Measurements from ENCODE around the gene TRIOBP. TPM values are rescaled to one million over a fixed set of nuclear protein-coding genes. Genes with fewer than 3 reads are reported as not detected.

Gene TRIOBP
- total RNA-seq, 1 donor from 2014 or later, result 103 TPM

- peak; percentile 95 for DNase-seq (ENCODE audit: extremely low spot score, unreplicated experiment)
- Mint-ChIP-seq H3K27ac (ENCODE audit: unreplicated experiment) (peak overlapping the region; percentile 84), H3K9me3 (ENCODE audit: unreplicated experiment) (no peaks in the 10 kb centered on the region), H3K4me3 (ENCODE audit: unreplicated experiment) (peak overlapping the region; percentile 82), H3K4me1 (ENCODE audit: unreplicated experiment) (peaks cover 54% of the 10 kb centered on the region), H3K36me3 (ENCODE audit: unreplicated experiment) (no peaks in the 10 kb centered on the region), H3K27me3 (ENCODE audit: unreplicated experiment) (no peaks in the 10 kb centered on the region)
- no peak for TF ChIP-seq CTCF (IDR thresholded peaks at IDR 0.05)
Measured at GRCh38 chr22:37804881-37805809, 108.3 kb downstream of the TRIOBP start.

DNA sequence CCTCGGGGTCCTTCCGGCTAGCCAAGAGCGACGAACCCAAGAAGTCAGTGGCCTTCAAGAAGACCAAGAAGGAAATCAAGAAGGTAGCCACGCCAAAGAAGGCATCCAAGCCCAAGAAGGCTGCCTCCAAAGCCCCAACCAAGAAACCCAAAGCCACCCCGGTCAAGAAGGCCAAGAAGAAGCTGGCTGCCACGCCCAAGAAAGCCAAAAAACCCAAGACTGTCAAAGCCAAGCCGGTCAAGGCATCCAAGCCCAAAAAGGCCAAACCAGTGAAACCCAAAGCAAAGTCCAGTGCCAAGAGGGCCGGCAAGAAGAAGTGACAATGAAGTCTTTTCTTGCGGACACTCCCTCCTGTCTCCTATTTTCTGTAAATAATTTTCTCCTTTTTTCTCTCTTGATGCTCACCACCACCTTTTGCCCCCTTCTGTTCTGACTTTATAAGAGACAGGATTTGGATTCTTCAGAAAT, 109.0 kb downstream of the TRIOBP start:
- Mint-ChIP-seq H3K27me3 (ENCODE audit: unreplicated experiment) (no peaks in the 10 kb centered on the region), H3K27ac (ENCODE audit: unreplicated experiment) (peak overlapping the region; percentile 84), H3K4me3 (ENCODE audit: unreplicated experiment) (peak overlapping the region; percentile 82), H3K9me3 (ENCODE audit: unreplicated experiment) (no peaks in the 10 kb centered on the region), H3K4me1 (ENCODE audit: unreplicated experiment) (peaks cover 54% of the 10 kb centered on the region), H3K36me3 (ENCODE audit: unreplicated experiment) (no peaks in the 10 kb centered on the region)
- no peak for TF ChIP-seq CTCF (IDR thresholded peaks at IDR 0.05)
- no peak for DNase-seq (ENCODE audit: extremely low spot score, unreplicated experiment)

DNA sequence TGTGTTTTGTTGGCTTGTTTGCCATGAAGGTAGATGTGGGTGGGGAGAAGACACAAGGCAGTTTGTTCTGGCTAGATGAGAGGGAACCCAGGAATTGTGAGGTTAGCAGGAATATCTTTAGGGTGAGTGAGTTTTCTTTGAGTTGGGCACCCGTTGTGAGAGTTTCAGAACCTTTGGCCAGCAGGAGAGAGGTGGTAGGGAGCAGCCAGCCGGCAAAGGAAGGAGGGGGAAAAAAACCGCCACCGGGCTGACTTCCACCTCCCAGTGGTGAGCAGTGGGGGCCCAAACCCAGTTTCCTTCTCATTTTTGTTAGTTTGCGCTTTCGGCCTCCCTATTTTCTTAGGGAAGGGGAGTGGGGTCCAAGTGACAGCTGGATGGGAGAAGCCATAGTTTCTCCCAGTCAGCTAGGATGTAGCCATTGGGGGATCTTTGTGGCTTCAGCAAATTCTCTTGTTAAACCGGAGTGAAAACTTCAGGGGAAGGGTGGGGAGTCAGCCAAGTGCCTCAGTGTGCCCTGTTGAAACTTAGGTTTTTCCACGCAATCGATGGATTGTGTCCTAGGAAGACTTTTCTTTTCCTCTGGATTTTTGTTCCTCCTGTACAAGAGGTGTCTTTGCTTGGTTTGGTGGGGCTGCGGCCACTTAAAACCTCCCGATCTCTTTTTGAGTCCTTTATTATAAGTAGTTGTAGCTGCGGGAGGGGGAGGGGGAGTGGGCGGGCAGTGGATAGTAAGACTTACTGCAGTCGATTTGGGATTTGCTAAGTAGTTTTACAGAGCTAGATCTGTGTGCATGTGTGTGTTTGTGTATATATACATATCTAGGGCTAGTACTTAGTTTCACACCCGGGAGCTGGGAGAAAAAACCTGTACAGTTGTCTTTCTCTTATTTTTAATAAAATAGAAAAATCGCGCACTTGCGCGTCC, 109.8 kb downstream of the TRIOBP start:
- H3K9me3 Mint-ChIP-seq (ENCODE audit: unreplicated experiment), result no peaks in the 10 kb centered on the region
- H3K4me1 Mint-ChIP-seq (ENCODE audit: unreplicated experiment), result peaks cover 54% of the 10 kb centered on the region
- no peaks in the 10 kb centered on the region for H3K27me3 Mint-ChIP-seq (ENCODE audit: unreplicated experiment)
- peak overlapping the region; percentile 84 for H3K27ac Mint-ChIP-seq (ENCODE audit: unreplicated experiment)
- H3K4me3 Mint-ChIP-seq (ENCODE audit: unreplicated experiment), result peak overlapping the region; percentile 82
- no peaks in the 10 kb centered on the region for H3K36me3 Mint-ChIP-seq (ENCODE audit: unreplicated experiment)
- no peak for TF ChIP-seq CTCF (IDR thresholded peaks at IDR 0.05)
- DNase-seq (ENCODE audit: extremely low spot score, unreplicated experiment), result no peak

- H3K36me3 Mint-ChIP-seq (ENCODE audit: unreplicated experiment), result no peaks in the 10 kb centered on the region
- H3K27me3 Mint-ChIP-seq (ENCODE audit: unreplicated experiment), result no peaks in the 10 kb centered on the region
- peak within 1 kb of the TSS; percentile 82 for H3K4me3 Mint-ChIP-seq (ENCODE audit: unreplicated experiment)
- H3K9me3 Mint-ChIP-seq (ENCODE audit: unreplicated experiment), result no peaks in the 10 kb centered on the region
- H3K27ac Mint-ChIP-seq (ENCODE audit: unreplicated experiment), result peak within 1 kb of the TSS; percentile 84
- H3K4me1 Mint-ChIP-seq (ENCODE audit: unreplicated experiment), result peaks cover 49% of the 10 kb centered on the region
- TF ChIP-seq CTCF (IDR thresholded peaks at IDR 0.05), result no peak
- DNase-seq (ENCODE audit: extremely low spot score, unreplicated experiment), result peak; percentile 97
Measured at GRCh38 chr22:37807410-37808293, 110.8 kb downstream of the TRIOBP start, which contains the start of gene GCAT. Gene GCAT, plus strand, starts transcription at chr22:37807934. Its CDS starts 34 bp downstream, at chr22:37807968.
